Ecto neural progenitor cell (in vitro differentiated cells): ENCODE results near the gene CUL1.

Experiments used
- DNase-seq: peaks from one replicate; pipeline ENCODE4 v3.0.0-alpha.2; 2018; ENCODE audit warnings: low spot score

Gene CUL1

DNA sequence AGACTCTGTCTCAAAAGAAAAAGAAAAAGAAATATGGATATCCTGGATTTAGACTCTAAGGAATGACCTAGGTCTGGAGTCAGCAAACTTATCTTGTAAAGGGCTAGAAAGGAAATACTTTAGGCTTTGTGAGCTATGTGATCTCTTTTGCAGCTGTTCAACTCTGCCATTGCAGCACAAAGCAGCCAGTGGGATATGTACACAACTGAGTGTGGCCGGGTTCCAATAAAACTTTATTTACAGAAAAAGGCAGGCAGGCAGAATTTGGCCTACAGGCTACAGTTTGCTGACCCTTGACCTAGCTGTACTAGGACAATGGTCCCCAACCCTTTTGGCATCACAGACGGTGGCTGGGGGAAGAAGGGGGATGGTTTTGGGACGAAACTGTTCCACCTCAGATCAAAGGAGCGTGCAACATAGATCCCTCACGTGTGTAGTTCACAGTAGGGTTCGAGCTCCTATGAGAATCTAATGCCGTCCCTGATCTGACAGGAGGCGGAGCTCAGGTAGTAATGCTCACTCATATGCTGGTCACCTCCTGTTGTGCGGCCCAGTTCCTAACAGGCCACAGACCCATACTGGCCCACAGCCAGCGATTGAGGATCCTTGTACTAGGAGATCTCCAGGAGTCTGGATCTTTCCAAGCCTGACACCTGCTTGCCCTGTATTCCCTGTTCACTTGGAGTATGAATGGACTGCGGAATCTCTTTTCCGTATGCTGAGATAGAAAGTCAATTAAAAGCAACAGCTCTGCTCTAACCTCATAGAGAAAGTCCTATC is 63.0 kb downstream of the CUL1 start:
- no peak for DNase-seq

DNA sequence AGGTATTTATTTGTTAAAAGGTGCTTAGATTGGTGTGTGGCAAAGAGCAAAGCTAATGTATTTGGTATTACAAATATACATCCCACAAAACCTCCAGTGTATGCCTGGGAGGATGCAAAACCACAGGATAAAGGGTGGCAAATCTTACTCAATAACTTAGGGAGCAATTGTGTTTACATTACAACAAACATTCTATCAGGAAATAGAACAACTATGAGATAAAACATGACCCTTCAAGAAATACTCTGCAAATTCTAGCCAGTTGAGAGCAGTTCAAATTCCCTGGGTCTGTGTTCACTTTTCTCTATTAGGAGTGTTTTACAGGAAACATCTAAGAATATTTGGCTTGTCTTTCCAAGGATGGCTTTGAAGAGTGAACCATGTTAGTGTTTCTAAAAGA is 64.9 kb downstream of the CUL1 start:
- no peak for DNase-seq

DNA sequence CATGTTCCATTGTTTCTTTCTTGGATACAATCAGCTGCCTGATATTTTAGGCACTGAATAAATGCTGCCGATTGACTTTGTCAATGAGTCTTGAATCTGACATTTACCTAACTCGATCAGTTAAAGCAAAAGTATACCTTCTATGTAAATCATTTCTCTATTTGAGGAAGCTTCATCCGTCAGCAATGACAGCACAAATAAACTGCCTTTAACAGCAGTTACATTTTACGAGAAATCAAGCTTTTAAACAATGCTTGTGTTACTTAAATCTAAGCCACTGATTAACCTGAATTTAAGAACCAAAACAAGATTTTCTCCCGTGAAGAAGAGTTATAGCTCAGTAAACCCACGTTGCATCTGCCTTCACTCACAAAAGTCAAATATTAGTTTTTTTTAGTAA is 71.3 kb downstream of the CUL1 start:
- DNase-seq = no peak

DNA sequence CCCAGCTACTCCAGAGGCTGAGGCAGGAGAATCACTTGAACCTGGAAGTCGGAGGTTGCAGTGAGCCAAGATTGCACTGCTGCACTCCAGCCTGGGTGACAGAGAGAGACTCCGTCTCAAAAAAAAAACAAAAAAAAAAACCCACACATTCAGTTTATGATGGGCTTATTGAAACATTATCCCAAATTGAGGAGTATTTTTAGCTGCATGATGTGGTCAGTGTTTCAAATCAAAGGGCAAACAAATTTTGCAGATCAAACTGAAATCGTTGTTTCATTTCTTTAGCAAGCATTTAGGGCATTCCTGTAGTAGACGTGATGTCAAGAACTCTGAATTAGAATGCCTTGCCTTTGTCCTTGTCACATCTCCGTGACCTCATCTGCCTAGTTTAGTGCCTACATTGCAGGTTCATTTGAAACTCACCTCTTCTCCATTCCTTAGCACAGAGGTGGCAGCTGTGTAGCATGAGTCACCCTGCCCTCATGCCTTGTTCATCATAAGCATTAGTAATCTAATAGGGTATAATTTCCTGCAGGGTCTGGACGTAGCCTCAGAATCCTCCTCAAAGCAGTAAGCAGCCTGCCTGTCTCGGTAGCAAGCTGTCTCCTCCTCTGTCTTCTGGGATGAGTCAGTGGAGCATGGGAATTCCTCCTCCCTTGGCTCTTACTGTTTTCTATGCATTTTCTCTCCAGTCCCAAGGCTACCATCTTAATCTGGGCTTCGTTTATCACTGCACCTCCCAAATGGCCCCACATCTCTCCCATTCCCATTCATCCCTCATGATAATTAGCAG is 73.8 kb downstream of the CUL1 start:
- no peak for DNase-seq

DNA sequence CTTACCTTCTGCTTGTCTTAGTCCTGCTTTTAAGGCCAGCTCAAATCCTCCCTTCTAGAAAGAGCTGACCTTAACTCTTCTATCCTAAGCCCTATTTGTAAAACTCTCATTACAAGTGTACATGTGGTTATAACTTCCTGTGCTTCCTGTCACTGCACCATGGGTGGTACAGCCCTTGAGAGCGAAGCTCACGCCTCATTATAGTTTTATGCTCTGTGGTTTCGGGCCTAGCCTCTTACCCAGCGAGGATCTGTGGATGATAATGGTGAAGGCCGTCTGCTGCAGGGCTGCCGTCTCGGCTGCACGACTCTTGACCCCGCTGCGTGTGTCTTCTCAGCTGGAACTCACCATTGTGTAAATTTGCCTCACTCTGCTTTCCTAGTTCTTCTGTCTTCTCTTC is 74.6 kb downstream of the CUL1 start:
- DNase-seq = no peak

DNA sequence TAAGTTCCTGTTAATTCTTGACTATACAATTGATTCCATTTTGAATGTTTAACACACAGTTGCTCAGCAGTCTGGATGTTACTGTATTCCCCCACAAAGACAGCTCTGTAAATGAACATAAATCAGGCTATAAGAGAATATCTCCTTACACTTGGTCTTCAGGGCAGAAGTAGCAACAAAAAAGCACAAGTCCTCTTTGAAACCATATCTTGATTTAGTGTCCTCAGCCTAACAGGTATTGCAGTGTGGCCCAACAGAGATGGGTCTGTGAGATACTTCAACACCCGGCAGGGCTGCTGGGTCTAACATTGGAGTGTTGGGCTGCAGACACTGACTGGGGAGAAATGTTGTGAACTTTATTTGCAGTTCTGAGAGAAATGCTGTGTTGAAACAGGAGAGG is 75.8 kb downstream of the CUL1 start:
- DNase-seq = no peak

DNA sequence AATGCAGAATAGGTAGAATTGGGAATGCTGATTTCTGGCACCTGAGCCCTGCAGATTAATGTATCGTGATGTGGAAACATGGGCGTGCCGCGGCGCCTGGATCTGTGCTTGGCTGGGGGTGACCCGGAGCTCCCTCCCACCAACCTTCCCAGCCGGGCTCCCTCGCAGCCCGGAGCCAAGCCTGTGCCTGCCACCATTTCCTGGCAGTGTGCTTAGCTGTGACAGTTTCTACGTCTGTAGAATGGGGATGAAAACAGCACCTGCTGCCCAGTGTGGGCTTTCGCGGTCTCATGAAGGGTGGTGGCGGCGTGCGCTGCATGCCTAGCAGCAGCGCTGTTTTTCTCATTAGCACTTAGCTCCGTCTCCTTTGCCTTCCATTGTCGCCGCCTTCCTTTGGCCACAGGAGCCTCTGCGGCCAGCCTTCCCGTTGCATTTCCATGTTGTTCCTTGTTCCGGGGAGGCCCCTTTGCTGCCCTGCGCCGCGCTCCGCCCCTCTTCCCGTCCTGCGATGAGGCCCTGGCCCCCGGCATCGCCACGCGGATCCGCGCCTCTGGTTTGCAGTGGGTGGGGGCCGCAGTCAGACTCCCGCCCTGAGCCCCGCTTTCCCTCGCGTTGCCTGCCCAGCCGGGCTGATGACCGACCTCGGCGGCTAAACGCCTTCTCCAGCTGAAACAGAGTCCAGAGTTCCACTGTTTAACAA is 84.2 kb downstream of the CUL1 start:
- DNase-seq = no peak

DNA sequence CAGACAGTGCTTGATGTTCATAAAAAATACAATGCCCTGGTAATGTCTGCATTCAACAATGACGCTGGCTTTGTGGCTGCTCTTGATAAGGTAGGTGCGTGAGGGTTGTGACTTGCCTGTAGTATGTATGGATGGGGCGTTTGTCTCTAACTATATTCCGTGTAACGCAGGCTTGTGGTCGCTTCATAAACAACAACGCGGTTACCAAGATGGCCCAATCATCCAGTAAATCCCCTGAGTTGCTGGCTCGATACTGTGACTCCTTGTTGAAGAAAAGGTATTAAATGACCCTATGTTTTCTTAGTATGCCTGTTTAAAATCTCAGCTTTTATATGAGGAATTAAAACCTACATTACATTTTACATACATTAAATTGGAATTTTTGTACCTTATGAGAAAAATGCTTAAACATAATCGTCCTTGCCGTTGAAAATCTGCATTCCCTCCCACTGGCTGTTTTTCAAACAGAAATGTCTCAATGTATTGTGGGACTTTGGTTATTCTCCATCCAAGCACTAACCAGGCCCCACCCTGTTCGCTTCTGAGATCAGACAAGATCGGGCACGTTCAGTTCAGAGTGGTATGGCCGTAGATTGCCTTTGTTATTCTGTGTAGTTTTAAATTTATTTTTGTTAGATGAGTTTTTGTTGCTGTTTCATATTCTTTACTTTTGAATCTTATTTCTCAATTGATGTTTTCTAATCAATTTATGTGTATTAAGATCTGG is 85.3 kb downstream of the CUL1 start:
- DNase-seq = no peak

DNA sequence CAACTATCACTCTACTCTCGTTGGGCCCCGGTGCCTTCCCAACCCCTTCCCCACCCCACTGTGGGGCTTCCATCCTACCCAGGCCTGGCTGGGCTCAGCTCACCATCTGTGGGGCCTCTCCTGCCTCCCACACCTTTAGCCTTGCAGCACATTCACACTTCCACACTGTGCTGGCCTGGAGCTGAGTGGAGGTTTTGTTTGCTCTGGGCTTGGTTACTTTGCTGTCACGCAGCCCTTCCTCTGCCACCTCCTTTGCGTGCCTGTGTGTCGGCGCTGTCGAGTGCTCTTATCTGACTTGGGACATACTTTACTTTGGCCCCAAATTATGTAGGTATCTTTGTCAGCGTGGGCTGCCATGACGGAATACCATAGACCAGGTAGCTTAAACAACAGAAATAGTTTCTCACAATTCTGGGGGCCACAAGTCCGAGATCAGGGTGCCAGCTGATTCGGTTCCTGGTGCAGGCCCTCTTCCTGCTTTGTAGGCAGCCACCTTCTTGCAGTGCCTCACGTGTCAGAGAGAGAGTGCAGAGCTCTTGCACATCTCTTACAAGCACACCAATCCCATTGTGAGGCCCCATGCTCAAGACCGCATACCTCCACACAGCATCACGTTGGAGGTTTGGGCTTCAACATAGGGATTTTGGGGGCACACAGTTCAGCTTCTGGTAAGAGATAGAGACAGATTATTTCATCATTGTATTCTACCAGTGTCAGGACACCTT is 89.0 kb downstream of the CUL1 start:
- DNase-seq = no peak

DNA sequence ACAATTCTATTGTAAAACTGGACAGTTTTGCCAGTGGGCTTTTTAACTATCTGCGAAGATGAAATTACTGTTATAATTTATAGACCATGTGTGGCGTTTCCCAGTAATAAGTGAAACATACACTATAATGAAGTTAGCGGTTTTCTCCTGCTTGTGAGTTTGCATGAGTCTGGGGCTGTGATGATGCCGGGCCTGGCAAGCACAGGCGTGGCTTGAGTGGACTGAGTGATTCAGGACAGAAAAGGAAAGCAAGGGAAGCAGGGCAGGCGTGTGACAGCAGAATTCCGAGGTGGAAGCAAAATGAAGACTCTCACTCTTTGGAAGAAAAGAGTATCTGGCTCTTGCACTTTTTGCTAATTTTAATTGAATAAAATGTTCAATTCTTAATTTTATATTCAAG is 90.5 kb downstream of the CUL1 start:
- no peak for DNase-seq

DNA sequence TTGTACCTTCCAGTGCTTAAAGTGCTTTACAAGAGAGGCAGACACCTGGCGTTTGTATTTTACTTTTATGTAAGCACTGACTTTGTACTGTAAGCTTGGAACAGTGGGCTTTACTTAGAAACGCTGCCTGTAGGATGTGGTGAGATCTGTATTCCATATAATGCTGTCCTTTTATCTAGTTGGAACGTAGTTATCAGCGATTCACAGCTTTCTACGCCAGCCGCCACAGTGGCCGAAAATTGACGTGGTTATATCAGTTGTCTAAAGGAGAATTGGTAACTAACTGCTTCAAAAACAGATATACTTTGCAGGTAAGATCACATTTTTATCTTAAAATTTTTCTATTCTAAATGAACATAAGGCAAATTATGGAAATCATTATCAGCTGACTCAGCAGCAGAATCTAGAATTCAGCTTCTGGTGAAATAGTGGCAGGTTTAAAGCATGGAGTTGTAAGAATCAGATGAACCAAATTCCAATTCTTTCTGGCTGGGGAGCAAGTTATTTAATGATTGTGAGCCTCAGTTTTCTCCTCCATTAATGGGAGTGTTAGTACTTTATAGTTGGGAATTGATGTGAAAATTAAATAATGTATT is 91.5 kb downstream of the CUL1 start:
- DNase-seq = no peak

DNA sequence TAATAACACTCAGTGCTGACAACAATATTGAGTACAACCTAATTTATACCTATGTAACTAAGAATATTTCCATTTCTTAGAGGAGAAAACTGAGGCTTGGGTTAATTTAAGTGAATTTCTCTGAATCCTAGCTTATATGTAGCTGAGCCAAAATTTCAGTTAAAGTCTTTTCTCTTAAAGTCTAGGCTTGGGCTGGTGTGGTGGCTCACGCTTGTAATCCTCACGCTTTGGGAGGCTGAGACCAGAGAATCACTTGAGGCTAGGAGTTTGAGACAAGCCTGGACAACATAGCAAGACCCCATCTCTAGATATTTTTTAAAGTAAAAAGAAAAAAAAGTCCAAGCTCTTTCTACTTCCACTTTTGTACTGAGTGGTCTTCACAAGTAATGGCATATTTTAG is 92.1 kb downstream of the CUL1 start:
- no peak for DNase-seq

DNA sequence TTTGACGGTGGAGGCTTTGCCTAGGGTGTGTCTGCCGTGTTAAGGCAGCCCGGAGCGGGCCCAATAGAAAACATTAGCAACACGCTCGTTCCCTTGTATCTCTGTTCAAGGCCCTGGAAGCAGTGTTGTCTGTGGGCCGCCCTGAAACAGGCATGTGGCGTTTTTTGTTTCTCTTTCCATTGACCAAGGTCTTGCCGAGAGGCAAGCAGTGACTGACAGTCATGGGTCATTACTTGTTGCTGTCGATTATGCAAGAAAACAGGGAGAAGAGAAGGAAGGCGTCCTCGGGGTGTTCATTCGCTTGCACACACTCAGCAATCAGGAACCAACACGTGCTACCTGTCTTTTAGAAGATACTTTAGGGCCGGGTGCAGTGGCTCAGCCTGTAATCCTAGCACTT is 92.8 kb downstream of the CUL1 start:
- no peak for DNase-seq

DNA sequence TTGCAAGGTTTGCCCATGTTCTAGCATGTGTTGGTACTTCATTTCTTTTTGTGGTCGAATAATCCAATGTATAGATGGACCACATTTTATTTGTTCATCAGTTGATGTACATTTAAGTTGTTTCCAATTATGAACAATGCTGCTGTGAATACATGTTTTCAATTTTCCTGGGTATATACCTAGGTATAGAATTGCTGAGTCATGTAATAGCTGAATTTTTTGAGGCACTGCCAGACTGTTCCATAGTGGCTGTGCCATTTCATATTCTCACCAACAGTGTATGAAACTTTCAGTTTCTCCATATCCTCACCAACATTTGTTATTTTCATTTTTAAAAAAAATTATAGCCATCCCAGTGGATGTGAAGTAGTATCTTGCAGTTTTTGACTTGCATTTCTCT is 94.9 kb downstream of the CUL1 start:
- DNase-seq = no peak

DNA sequence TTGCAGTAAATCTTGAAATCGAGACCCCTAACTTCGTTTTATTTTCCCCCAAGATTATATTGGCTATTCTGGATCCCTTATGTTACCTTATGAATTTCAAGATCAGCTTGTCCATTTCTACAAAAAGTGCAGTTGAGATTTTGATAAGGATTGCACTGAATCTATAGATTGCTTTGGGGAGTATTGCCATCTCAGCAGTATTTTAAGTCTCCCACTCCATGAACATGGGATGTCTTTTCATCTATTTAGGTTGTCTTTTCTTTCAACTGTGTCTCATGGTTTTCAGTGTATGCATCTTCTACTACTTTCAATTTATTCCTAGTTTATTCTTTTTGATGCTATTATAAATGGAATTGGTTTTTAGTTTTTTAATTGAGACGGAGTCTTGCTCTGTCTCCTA is 95.8 kb downstream of the CUL1 start:
- DNase-seq = no peak

DNA sequence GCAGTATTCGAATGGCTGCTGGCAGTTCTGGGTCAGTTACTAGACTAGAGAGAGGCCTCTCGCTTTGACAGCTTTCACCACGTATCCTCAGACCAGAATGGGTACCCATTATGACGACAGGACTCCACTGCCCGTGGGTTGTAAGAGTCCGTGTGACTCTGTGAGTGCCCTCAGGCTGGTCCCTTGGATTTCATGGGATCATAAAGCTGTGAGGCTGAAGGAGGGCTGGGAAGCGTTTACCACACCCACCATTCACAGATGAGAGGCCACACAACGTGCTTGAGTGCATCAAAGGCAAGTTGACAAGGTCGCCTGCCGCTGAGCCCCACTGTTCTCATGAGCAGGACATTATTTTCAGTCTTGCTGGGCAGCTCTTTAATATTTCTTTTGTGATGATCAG is 98.1 kb downstream of the CUL1 start:
- DNase-seq = no peak

DNA sequence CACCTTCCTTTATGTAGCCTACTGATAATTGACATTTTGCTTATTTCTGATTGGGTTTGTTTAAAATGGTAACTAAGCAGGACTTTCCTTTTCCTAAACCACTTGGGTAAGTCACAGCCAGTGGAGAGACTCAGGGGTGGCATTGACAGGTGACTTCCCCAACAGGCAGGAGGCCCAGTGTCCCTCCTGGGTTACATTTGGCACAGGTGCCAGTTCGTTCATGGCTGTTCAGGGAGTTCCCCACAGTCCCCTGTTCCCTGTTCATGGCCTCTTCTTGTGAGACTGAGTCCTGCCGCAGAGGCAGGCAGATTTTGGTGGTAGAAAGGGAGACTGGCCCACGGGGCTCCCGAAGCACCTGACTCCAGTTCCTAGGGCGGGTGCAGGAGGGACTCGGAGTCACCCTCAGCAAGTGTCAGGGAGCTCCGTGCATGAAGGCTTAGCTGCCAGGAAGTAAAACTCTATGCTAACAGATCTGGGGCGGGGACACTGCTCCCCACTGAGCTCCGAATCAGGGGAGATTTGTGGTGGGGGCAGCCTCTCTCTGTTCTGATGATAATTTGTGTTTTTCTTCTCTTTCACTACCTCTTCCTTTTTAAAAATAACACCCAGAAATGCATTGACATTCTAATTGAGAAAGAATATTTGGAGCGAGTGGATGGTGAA is 101.3 kb downstream of the CUL1 start:
- DNase-seq = no peak

DNA sequence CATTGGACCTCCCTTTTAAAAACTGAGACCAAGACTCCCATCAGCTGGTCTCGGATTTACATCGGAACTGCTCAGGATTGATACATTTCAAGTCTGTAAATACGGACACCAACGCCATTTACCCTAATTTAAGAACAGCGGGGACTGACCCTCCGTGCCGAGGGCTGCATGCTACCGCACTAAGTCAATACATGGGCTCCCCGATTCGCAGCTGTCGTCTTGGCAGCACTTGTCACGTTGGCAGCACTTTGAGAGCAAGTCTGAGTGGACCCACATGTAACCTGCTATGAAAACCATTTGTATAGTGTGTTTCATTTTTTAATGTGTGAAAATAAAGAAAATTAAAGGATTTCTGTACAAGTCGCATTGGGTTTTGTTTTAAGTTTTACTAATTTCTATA is 102.0 kb downstream of the CUL1 start:
- no peak for DNase-seq

DNA sequence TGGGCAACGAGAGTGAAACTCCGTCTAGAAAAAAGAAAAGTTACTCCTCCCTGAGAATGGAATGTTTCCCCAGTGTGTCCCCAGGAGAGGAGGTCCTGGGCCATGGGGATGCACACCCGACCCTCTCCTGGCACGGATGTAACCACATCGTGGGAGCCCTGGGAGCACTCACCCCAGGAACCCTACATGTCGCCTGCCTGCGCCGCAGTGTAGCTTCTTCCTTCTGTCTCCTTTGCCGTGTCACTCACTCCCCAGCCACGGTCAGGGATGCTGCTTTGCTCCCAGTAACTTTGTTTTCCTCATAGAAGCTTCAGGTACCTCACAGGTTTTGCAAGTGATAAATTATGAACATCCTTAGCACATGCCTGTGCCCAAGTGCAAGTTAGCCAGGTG is 103.4 kb downstream of the CUL1 start:
- DNase-seq = no peak

DNA sequence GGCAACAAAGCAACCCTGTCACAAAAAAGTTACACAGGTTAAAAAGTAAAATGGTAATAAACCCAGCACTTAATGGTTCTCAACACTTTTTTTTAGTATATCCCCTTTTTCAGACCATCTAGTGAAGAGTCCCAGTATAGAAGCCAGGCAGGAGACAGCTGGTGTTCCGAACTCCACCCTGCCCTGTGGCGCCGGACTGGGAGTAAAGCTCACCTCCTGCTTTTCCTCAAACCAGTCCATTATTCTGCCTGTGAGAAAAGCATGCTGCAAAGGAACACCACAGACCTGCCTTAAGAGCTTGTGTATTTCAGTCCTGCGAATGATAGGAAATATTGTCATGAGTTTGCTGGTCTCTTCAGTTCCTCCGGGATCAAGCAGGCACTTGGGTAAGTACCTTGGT is 104.4 kb downstream of the CUL1 start:
- no peak for DNase-seq
